DND-41 (cell line): Measurements from ENCODE around the gene CACNA1S.

ENCODE experiments used
- ATAC-seq: fragments of 200-7000 bp; cut with Tn5 transposase; 3 replicates; pipeline ENCODE4 v1.9.1; 2021; ENCODE audit warnings: low read depth; ENCODE audit not compliant: insufficient read depth
- DNase-seq: peaks from one replicate; pipeline ENCODE4 v3.0.0-alpha.2; 2020
- H2AFZ ChIP-seq: 2 replicates; pipeline ENCODE4 v1.6.0; 2012; ENCODE audit warnings: low read depth, low read length
- H3K27ac ChIP-seq: 2 replicates; pipeline ENCODE4 v1.5.1; 2012; ENCODE audit warnings: low read length, inconsistent platforms
- H3K27me3 ChIP-seq: fragments of 200-600 bp; sonication (generic); 2 replicates; pipeline ENCODE4 v1.6.0; 2012; ENCODE audit warnings: low read length, mild to moderate bottlenecking, inconsistent platforms; ENCODE audit not compliant: insufficient read depth, poor library complexity
- H3K36me3 ChIP-seq: 2 replicates; pipeline ENCODE4 v1.5.1; 2012; ENCODE audit warnings: low read length, inconsistent platforms; ENCODE audit not compliant: insufficient read depth
- H3K4me1 ChIP-seq: 2 replicates; pipeline ENCODE4 v1.5.1; 2012; ENCODE audit warnings: mild to moderate bottlenecking, low read length; ENCODE audit not compliant: insufficient read depth
- H3K4me2 ChIP-seq: 2 replicates; pipeline ENCODE4 v1.6.0; 2012; ENCODE audit warnings: mild to moderate bottlenecking, moderate library complexity, low read length, inconsistent platforms; ENCODE audit not compliant: insufficient read depth
- H3K4me3 ChIP-seq, 2 experiments: fragments of 200-600 bp in 1 of 2; shearing (Covaris generic) in 1 of 2; 2 replicates each; pipeline ENCODE4 v1.5.1; 2012 to 2016; ENCODE audit warnings: inconsistent platforms in 2 of 2, low read length in 2 of 2, mild to moderate bottlenecking in 2 of 2, low read depth in 1 of 2, moderate library complexity in 1 of 2
- H3K79me2 ChIP-seq: 2 replicates; pipeline ENCODE4 v1.6.0; 2012; ENCODE audit warnings: low read length, inconsistent platforms; ENCODE audit not compliant: insufficient read depth
- H3K9ac ChIP-seq: 2 replicates; pipeline ENCODE4 v1.6.0; 2012; ENCODE audit warnings: low read depth, mild to moderate bottlenecking, inconsistent platforms, low read length, moderate library complexity
- H3K9me3 ChIP-seq: 2 replicates; pipeline ENCODE4 v1.5.1; 2012; ENCODE audit warnings: low read length, moderate library complexity, mild to moderate bottlenecking, inconsistent platforms; ENCODE audit not compliant: insufficient read depth, severe bottlenecking
- H4K20me1 ChIP-seq: 2 replicates; pipeline ENCODE4 v1.6.0; 2012; ENCODE audit warnings: low read length; ENCODE audit not compliant: insufficient read depth
- CTCF ChIP-seq: IDR thresholded peaks from 2 replicates; pipeline ENCODE4 v1.5.1; 2012; ENCODE audit warnings: borderline replicate concordance, low read length, moderate library complexity, mild to moderate bottlenecking; ENCODE audit not compliant: poor library complexity, severe bottlenecking; ENCODE audit errors: extremely low read depth
- EZH2 ChIP-seq: IDR thresholded peaks from 3 replicates; pipeline ENCODE4 v1.6.1; 2012; ENCODE audit warnings: borderline replicate concordance, low read depth, mild to moderate bottlenecking, moderate library complexity, low read length, inconsistent platforms; ENCODE audit not compliant: severe bottlenecking

CACNA1S gene

GRCh38 chr1:201024625-201024998 lies 87.6 kb downstream of the CACNA1S start:
- no peaks in the 10 kb centered on the region for H3K9me3 ChIP-seq
- H3K79me2 ChIP-seq: peaks cover 35% of the 10 kb centered on the region
- H3K4me3 ChIP-seq: peak overlapping the region in 1 of 2 experiments; percentile 53; a peak in 1 of 4 replicates
- H3K9ac ChIP-seq: 0 out of 2 replicates have a peak overlapping the region, but pooled peaks have one; percentile 21
- peak; percentile 27 for DNase-seq
- 0 out of 2 replicates have a peak, but pooled peaks cover 4% of the 10 kb centered on the region for H4K20me1 ChIP-seq
- peaks cover 42% of the 10 kb centered on the region for H3K4me1 ChIP-seq
- H3K4me2 ChIP-seq: no peak overlapping the region; the same call in none of the 2 replicates
- H3K27ac ChIP-seq: no peak overlapping the region
- ATAC-seq: no peak
- no peaks in the 10 kb centered on the region for H3K36me3 ChIP-seq
- no peak overlapping the region for H2AFZ ChIP-seq
- no peaks in the 10 kb centered on the region for H3K27me3 ChIP-seq
- TF ChIP-seq EZH2 (no peak), CTCF (no peak)

- peaks cover 37% of the 10 kb centered on the region for H3K79me2 ChIP-seq
- no peaks in the 10 kb centered on the region for H3K36me3 ChIP-seq
- peaks cover 47% of the 10 kb centered on the region for H3K4me1 ChIP-seq
Measured at GRCh38 chr1:201023920-201024624, 88.2 kb downstream of the CACNA1S start.

GRCh38 chr1:201023517-201023902 lies 88.7 kb downstream of the CACNA1S start, which contains the start of gene KIF21B:
Gene KIF21B, minus strand, starts transcription at chr1:201023714. Its CDS starts 331 bp downstream, at chr1:201023383.
- Histone ChIP-seq H3K4me1 (peaks cover 53% of the 10 kb centered on the region), H3K9ac (peak within 1 kb of the TSS; percentile 64), H3K27me3 (no peaks in the 10 kb centered on the region), H3K4me3 (peak within 1 kb of the TSS; percentile 31 to 64; a peak in 3 of 4 replicates), H3K79me2 (peaks cover 43% of the 10 kb centered on the region), H2AFZ (peak within 1 kb of the TSS; percentile 38), H3K36me3 (no peaks in the 10 kb centered on the region), H4K20me1 (0 out of 2 replicates have a peak, but pooled peaks cover 4% of the 10 kb centered on the region), H3K4me2 (peak within 1 kb of the TSS; percentile 78), H3K9me3 (no peaks in the 10 kb centered on the region), H3K27ac (peak within 1 kb of the TSS; percentile 90)
- peak; percentile 70 for ATAC-seq
- no peak for TF ChIP-seq EZH2
- no peak for TF ChIP-seq CTCF
- DNase-seq: peak; percentile 94

More at GRCh38 chr1:201023920-201024624, 88.2 kb downstream of the CACNA1S start:
- Histone ChIP-seq H3K27me3 (no peaks in the 10 kb centered on the region), H3K4me2 (peak overlapping the region; percentile 78), H3K27ac (peak overlapping the region; percentile 24; the same call in 1 of the 2 replicates), H2AFZ (no peak overlapping the region), H3K4me3 (peak overlapping the region in 1 of 2 experiments; percentile 53; a peak in 2 of 4 replicates), H3K9ac (peak overlapping the region; percentile 21), H3K9me3 (no peaks in the 10 kb centered on the region), H4K20me1 (0 out of 2 replicates have a peak, but pooled peaks cover 4% of the 10 kb centered on the region)
- no peak for ATAC-seq
- DNase-seq: no peak
- TF ChIP-seq CTCF: no peak
- no peak for TF ChIP-seq EZH2
